Smooth muscle cell (in vitro differentiated cells): ENCODE measurements around the gene SLIT3. TPM values are rescaled to one million over a fixed set of nuclear protein-coding genes. Genes with fewer than 3 reads are reported as not detected.

Experiments
- DNase-seq: peaks from one replicate; lab custom pipeline; 2025; ENCODE audit not compliant: unreplicated experiment; lab: John Stamatoyannopoulos, UW
- H2AFZ ChIP-seq: fragments of 200-600 bp; sonication (generic); 2 replicates; pipeline ENCODE4 v1.6.0; 2016; ENCODE audit warnings: antibody characterized with exemption, low read depth, mild to moderate bottlenecking
- H3F3A ChIP-seq: fragments of 200-600 bp; sonication (generic); 2 replicates; pipeline ENCODE4 v1.6.0; 2017; ENCODE audit warnings: antibody characterized with exemption, low read depth
- H3K27ac ChIP-seq: fragments of 200-600 bp; sonication (generic); 2 replicates; pipeline ENCODE4 v1.5.1; 2016; ENCODE audit warnings: low read depth, mild to moderate bottlenecking
- H3K27me3 ChIP-seq: fragments of 200-600 bp; sonication (generic); 2 replicates; pipeline ENCODE4 v1.6.1; 2016; ENCODE audit warnings: low read depth, mild to moderate bottlenecking
- H3K36me3 ChIP-seq: fragments of 200-600 bp; sonication (generic); 2 replicates; pipeline ENCODE4 v1.5.1; 2016; ENCODE audit warnings: low read depth
- H3K4me1 ChIP-seq: fragments of 200-600 bp; sonication (generic); 2 replicates; pipeline ENCODE4 v1.5.1; 2016; ENCODE audit warnings: low read depth
- H3K4me2 ChIP-seq: fragments of 200-600 bp; sonication (generic); 2 replicates; pipeline ENCODE4 v1.6.0; 2016; ENCODE audit warnings: mild to moderate bottlenecking
- H3K4me3 ChIP-seq: fragments of 200-600 bp; sonication (generic); 2 replicates; pipeline ENCODE4 v1.5.1; 2016; ENCODE audit warnings: mild to moderate bottlenecking
- H3K79me2 ChIP-seq: fragments of 200-600 bp; sonication (generic); 2 replicates; pipeline ENCODE4 v1.6.0; 2016; ENCODE audit warnings: low read depth, mild to moderate bottlenecking
- H3K9ac ChIP-seq: fragments of 200-600 bp; sonication (generic); 2 replicates; pipeline ENCODE4 v1.6.0; 2016; ENCODE audit warnings: low read depth
- H3K9me3 ChIP-seq: fragments of 200-600 bp; sonication (generic); replicated peaks from 2 replicates; pipeline ENCODE4 v1.5.1; 2016; ENCODE audit warnings: low read depth
- H4K20me1 ChIP-seq: fragments of 200-600 bp; sonication (generic); 2 replicates; pipeline ENCODE4 v1.6.0; 2016; ENCODE audit warnings: low read depth
- WGBS: methylation state at CpG from one replicate; pipeline ENCODE4 v1.1.7; 2016; ENCODE audit warnings: low lambda C conversion rate; 5-methylcytosine and 5-hydroxymethylcytosine counted together
- polyA plus RNA-seq: library from polyadenylated mRNA; unstranded; fragments of >200 nt; fragmentation: Nextera tagmentation; extraction: Ambion mirVana; gene quantifications from 2 replicates; pipeline ENCODE4 v1.2.1, GENCODE V29; 2016
- total RNA-seq: library from RNA; depleted of rRNA; stranded (reverse); fragments of >200 nt; gene quantifications from 2 replicates; pipeline ENCODE4 v1.2.3, GENCODE V29; 2014
- TF ChIP-seq, protein P1 (sequence below): fragments of 200-600 bp; sonication (generic); IDR thresholded peaks from 2 replicates; pipeline ENCODE4 v1.5.1; 2017; ENCODE audit warnings: borderline replicate concordance, mild to moderate bottlenecking, antibody characterized with exemption; ENCODE audit not compliant: insufficient read depth, poor library complexity, severe bottlenecking

SLIT3 gene
- total and polyA plus RNA-seq, 2 experiments from 2014 or later, result 25.4 to 29.5 TPM

DNA sequence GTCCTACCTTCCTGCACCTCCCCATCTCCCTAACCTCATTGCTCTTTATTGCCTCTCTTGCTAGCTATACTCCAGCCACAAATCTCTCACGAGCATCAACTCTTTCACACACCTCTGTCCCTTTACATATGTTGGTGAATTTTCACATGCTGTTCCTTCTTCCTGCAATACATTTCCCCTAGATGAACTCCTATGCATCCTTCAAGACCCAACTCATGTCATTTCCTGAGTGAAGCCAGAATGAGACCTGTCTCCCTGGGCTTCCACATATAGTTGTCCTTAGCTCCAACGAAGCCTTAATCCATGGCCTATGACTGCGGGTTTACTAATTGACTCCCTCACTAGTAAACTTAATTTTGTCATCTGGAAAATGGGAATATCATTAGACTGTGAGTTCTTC is 424.5 kb downstream of the SLIT3 start:
- H3K9me3 ChIP-seq, result no peaks in the 10 kb centered on the region
- peaks cover 2% of the 10 kb centered on the region for H3K4me1 ChIP-seq
- TF ChIP-seq, protein P1, sequence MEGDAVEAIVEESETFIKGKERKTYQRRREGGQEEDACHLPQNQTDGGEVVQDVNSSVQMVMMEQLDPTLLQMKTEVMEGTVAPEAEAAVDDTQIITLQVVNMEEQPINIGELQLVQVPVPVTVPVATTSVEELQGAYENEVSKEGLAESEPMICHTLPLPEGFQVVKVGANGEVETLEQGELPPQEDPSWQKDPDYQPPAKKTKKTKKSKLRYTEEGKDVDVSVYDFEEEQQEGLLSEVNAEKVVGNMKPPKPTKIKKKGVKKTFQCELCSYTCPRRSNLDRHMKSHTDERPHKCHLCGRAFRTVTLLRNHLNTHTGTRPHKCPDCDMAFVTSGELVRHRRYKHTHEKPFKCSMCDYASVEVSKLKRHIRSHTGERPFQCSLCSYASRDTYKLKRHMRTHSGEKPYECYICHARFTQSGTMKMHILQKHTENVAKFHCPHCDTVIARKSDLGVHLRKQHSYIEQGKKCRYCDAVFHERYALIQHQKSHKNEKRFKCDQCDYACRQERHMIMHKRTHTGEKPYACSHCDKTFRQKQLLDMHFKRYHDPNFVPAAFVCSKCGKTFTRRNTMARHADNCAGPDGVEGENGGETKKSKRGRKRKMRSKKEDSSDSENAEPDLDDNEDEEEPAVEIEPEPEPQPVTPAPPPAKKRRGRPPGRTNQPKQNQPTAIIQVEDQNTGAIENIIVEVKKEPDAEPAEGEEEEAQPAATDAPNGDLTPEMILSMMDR, result no peak
- H2AFZ ChIP-seq, result no peak overlapping the region
- 86% methylated on average over 3 of the region's 3 CpGs for WGBS
- no peaks in the 10 kb centered on the region for H3K27me3 ChIP-seq
- H3K4me3 ChIP-seq, result no peak overlapping the region
- H3K4me2 ChIP-seq, result no peak overlapping the region
- no peak overlapping the region for H3K9ac ChIP-seq
- no peak for DNase-seq
- no peaks in the 10 kb centered on the region for H3F3A ChIP-seq
- H3K36me3 ChIP-seq, result no peaks in the 10 kb centered on the region
- H4K20me1 ChIP-seq, result no peaks in the 10 kb centered on the region
- H3K79me2 ChIP-seq, result no peaks in the 10 kb centered on the region
- peak overlapping the region; percentile 57 for H3K27ac ChIP-seq

DNA sequence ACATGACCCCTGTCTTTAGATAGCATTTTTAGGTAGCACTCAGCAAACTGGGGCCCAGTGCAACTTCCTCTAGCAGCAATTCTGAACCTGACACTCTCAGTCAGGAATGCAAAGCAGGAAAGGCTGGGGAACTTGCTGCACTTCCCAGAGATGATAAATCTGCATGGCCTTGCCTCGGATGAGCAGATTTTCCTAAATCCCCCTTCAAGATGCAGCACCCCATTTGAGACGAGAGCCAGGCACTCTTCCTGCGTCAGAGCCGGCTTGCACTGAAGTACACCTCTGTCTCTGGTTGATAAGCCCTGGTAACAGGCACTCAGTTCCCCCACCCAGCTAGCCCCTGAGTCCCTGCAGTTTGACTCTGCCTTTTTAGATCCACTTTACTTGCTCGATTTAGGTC is 425.1 kb downstream of the SLIT3 start:
- Histone ChIP-seq H3K27me3 (no peaks in the 10 kb centered on the region), H3K4me1 (no peaks in the 10 kb centered on the region), H3K36me3 (no peaks in the 10 kb centered on the region), H3K4me2 (peak overlapping the region; percentile 15), H3K4me3 (no peak overlapping the region), H3K27ac (peak overlapping the region; percentile 57), H3K9ac (no peak overlapping the region), H3K79me2 (no peaks in the 10 kb centered on the region), H4K20me1 (no peaks in the 10 kb centered on the region), H2AFZ (no peak overlapping the region), H3K9me3 (no peaks in the 10 kb centered on the region), H3F3A (no peaks in the 10 kb centered on the region)
- 6% methylated on average over 5 of the region's 5 CpGs for WGBS
- no peak for DNase-seq
- TF ChIP-seq, protein P1, result no peak

DNA sequence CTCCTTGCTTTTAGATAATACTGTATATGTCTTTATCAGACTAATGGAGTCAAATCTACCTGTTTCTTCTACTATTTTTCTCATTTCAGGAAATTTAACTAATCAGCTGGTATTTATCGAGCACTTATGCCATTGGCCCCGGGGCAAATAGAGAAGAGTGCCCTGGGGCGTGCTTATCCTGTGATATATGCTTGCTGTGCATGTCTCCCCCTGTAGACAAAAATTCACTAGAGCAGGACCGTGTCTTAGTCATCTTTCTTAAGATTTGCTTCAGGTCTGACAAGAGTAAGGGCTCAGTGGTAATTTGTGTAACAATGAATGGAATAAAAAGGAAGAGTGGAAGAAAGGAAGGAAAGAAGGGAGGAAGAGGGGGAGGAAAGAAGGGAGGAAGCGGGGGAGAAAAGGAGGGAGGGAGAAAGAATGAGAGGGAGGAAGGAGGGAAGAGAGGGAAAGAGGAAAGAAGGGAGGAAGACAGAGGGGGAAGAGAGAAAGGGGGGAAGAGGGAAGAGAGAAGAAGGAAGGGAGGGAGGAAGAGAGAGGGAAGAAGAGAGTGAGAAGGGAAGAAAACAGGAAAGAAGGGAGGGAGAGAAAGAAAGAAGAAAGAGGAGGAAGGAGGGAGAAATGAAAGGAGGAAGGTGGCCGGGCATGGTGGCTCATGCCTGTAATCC is 426.1 kb downstream of the SLIT3 start:
- Histone ChIP-seq H3K36me3 (no peaks in the 10 kb centered on the region), H3K27ac (peak overlapping the region; percentile 57), H4K20me1 (no peaks in the 10 kb centered on the region), H3K4me3 (no peak overlapping the region), H3K9ac (no peak overlapping the region), H3F3A (no peaks in the 10 kb centered on the region), H2AFZ (no peak overlapping the region), H3K9me3 (no peaks in the 10 kb centered on the region), H3K79me2 (no peaks in the 10 kb centered on the region), H3K27me3 (no peaks in the 10 kb centered on the region), H3K4me1 (no peaks in the 10 kb centered on the region), H3K4me2 (no peak overlapping the region)
- TF ChIP-seq, protein P1, result peak; percentile 59
- WGBS, result 48% methylated on average over 6 of the region's 6 CpGs
- no peak for DNase-seq

DNA sequence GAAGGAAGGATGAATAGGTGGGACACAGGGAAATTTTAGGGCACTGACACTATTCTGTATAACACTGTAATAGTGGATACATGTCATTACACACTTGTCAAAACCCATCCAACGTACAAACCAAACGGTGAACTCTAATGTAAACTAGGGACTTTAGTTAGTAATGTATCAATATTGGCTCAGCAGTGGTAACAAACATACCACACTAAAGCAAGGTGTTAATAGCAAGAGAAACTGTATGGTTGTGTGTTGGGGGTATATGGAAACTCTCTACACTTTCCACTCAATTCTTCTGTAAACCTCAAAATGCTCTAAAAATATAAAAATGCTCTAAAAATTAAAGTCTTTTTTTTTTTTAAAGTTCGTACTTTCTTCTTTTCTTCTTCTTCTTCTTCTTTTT is 428.7 kb downstream of the SLIT3 start:
- Histone ChIP-seq H3K4me2 (no peak overlapping the region), H3K9ac (no peak overlapping the region), H3K36me3 (no peaks in the 10 kb centered on the region), H4K20me1 (no peaks in the 10 kb centered on the region), H3F3A (no peaks in the 10 kb centered on the region), H3K4me3 (no peak overlapping the region), H3K79me2 (no peaks in the 10 kb centered on the region), H3K4me1 (no peaks in the 10 kb centered on the region), H3K27ac (no peak overlapping the region), H3K27me3 (no peaks in the 10 kb centered on the region), H3K9me3 (no peaks in the 10 kb centered on the region), H2AFZ (no peak overlapping the region)
- DNase-seq, result no peak
- 75% methylated on average over 3 of the region's 3 CpGs for WGBS
- TF ChIP-seq, protein P1, result no peak
